Pons (tissue), 1 donor: ENCODE measurements around the gene MRPS31.

Experiments
- DNase-seq: peaks from one replicate; pipeline ENCODE4 v3.0.0-alpha.2; 2016; ENCODE audit warnings: low spot score

MRPS31 gene

DNA sequence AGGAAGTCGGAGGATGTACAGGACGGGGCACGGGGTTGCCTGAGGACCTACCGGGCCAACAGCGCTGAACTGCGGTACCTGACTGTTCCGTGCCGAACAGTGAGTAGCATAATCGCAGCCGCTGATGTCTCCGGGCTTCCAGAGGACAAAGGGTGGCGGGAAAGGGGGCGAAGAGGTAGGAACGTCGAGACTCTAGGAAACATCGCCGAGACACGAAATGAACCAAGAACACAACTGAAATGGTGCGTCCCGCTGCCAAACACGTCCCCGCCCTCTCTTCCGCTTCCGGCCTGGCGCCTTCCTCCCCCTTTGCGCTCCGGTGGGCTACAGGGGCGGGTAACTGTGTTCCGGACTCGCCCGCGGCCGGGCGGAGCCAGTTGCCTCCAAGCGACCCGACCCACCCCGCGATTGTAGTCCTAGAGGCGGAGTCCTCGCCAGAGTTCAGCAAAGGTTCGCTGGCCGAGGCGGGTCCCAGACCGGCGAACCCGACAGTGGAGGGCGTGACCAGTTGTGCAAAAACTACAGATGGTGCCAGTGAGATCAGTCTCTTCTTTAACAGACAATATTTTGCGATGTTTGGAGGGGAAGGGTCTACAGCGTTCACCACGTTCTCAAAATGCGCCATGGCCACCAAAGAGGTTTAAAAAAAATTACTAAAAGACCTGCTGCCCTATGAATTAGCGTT lies at the start of gene MRPS31:
Gene MRPS31, minus strand, starts transcription at position 257 of the 685 bp plus-strand sequence. Its CDS starts 54 bp downstream, at position 203.
- peak; percentile 92 for DNase-seq

DNA sequence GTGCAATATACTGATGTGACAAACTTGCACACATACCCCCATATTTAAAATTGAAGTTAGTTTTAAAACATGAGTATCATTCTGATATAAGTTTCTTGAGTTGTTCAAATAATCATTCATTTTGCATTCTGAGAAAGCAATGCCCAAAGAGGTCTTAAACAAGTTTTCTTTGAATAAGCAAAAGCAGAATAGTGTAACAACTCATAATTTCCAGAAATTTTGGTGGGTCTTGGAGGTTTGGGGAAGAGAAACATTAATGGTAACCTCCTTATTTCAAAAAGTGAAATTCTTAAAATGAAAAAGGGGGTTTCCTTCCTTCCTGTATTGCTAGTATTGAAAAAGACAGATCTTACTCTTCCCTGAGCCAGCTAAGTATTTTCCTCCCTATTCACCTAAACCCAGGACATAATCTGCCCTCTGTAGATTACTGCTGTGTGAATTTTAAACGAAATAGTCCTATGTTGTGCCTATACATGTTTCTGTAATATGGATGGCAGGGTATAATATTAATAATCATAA lies 48.9 kb upstream of the MRPS31 start:
- no peak for DNase-seq

DNA sequence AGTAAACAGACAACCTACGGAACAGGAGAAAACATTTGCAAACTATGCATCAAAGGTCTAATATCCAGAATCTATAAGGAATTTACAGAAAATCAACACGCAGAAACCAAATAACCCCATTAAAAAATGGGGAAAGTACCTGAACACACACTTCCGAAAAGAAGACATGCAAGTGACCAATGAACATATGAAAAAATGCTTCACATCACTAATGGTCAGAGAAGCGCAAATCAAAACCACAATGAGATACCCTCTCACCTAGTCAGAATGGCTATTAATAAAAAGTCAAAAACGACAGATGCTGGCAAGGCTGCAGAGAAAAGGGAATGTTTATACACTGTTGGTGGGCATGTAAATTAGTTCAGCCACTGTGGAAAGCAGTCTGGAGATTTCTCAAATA lies 47.9 kb upstream of the MRPS31 start:
- DNase-seq = no peak

DNA sequence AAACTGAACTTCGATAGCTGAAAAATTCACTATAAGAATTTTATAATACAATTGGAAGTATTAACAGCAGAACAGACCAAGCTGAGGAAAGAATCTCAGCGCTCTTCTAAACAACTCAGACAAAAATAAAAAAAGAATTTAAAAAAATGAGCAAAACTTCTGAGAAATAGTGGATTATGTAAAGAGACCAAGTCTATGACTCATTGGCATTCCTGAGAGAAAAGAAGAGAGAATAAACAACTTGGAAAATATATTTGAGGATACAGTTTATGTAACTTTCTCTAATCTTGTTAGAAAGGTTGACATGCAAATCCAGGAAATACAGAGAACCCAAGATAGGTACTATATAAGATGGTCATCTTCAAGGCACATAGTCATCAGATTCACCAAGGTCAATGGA lies 43.8 kb upstream of the MRPS31 start:
- no peak for DNase-seq

DNA sequence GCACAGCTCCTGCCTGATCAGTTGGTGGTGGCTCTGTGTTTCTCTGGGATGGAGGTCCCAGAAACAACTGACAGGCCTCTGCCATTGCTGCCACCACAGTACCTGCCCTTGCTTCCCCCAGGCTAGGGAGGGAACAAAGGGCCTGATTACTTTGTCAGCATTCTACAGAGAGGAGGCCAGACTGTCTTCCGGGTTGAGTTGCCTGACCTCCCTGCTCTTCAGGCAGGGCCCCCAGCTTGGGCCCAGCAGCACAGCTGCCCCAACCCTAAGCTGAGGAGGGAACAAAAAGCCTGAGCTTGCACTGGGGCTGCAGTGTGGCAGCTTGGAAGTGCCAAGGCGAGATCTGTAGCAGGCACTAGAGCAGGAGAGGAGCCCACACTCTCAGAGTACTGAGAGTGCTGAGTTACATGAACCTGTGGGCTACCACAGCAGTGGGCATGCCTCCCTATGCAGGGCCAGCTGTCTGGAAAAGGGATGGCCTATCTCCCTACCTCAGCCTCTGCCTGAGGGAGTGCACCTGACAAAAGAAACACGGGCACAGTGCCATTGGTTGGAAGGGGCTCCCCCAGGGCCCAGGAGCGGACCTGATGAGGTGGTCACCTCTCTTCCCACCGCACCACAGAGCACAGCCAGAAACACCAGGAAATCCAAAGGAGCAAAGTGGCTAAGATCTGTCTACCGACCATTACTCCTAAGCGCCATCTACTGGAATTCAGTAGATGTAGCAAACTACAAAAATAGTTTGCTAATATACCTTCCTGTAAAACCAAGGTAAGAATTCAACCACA lies 42.9 kb upstream of the MRPS31 start:
- DNase-seq = no peak

DNA sequence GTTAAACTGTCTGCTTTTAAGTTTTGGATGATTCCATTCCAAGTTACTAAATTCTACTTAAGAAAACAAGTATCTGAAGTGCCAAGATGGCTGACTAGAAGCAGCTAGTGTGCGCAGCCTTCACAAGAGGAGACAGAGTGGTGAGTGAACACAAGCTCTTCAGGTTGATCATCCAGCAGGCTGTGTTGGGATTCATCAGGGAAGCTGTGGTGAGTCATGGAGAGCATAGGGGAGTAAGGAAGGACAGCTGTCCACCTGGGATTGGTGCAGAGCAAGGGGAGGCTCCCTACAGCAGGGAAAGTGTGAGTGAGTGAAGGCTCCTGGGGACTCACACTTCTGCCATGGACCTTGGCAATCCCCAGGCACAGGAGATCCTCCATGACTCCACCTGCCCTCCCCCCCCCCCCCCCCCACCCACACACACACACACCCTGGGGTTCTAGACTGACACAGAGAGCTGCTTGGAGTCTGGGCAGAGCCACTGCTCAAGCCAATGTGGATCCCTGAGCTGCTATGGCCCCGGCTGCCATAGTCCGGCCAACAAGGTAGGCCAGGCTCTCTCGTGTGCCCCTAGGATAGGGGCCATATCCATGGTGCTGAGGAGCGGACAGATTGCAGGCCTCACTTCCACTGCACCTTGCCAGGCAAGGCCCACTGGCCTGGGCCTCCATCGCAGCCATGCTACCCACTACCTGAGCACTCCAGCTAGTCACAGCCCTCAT lies 41.9 kb upstream of the MRPS31 start:
- no peak for DNase-seq

DNA sequence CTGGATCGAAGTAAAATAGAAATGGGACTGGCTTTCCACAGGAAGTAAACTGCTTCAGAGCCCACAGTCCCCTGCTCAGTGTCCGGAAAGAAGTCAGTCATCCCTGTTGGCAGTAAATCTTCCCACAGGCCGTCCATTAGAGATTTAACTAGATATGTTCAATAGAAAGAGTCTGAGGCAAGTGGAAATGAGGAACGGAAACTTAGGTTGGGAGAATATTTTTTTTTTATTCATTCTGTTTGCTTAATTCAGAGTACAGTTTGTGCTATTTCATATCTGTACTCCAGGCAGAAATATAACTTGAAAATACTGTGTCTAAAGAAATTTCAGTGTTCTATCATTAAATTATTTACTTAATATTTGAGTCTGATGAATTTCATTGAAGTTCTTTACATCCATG lies 41.1 kb upstream of the MRPS31 start:
- no peak for DNase-seq

DNA sequence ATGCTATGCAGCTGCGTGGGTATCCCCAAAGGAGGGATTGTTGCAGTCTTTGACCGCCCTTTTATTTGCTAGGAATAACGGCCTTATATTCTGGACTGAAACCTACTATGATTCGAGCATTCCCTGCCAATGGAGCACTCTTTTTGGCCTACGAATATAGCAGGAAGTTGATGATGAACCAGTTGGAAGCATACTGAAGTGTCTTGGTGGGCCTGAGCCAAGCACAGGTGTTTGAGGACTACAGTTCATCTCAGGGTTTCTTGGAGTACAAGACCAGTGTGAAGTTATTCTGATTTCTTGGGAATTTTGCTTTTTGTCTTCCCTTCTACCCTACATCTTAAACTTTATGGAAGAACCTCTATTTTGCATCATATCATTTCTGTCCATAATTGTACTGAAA lies 38.5 kb upstream of the MRPS31 start:
- DNase-seq = no peak

DNA sequence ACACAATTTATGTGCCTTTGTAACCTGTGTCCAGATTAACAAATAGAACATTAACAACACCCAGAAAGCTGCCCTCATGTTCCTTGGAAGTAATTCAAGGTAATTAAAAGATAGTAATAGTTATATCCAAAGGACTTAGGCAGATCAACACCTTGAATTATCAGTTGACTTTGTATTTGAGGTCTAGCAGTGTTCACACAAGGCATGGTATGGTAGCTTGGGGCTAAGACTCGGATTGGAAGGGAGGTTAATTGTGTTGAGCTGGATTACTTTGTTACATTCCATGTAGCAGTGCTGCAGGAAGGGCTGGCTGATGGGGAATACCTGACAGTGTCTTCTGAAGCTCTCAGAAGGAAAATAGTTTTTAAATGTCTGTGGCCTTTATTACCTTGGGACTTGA lies 35.3 kb upstream of the MRPS31 start:
- no peak for DNase-seq

DNA sequence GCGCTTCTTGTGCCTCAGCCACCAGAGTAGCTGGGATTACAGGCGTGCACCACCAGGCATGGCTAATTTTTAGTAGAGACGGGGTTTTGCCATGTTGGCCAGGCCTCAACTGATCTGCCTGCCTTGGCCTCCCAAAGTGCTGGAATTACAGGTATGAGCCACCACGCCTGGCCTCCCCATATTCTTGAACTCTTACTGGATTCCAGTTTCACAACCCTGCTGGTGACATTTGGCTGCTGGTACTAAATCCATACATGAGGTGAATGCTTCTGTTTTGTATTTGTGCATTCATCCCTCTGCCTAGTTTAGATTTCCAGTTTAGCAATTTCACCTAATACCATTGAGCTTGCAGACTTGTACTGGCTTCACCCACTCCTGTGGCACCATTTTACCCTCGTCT lies 32.3 kb upstream of the MRPS31 start:
- no peak for DNase-seq

DNA sequence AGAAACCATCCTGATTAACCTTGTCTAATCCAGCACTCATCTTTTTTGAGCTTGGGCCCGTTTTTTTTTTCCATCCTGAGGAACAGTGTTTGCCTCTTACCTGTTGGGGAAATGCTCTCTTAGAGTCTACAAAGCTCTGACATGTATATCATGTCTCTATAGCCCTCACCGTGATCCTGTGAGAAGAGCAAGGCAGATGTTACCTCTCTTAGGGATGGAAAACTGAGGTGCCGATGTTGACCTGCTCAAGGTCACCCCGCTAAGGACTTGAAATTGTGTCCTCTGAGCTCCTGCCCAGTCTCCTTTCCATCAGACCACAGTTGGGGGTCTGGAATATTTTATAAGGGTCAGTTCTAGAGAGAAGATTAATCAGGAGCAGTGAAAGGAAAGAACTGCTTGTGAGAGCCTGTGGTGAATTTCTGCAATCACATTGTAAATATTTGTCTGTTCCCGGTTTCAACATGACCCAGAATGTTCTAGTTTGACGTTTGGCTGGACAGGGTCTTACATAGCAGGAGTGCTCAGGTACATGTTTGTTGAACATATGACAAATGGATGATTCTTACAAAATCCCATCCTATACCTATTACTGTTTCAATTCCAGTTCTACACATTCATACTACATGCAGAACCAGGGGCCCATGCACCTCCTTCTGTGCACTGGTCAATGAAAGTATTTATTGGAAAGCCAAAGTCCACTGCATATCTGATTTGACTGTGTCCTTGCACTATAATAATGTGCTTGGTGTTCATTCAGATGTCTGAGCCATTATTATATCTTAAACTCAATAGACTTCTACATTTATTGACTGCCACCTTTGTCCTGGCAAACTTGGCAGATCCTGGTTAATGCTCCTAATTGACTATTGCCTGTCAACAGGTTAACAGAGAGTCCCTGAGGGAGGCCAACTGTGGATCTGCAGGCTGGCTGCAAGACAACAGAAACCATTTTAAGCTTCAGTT lies 30.5 kb upstream of the MRPS31 start:
- no peak for DNase-seq

DNA sequence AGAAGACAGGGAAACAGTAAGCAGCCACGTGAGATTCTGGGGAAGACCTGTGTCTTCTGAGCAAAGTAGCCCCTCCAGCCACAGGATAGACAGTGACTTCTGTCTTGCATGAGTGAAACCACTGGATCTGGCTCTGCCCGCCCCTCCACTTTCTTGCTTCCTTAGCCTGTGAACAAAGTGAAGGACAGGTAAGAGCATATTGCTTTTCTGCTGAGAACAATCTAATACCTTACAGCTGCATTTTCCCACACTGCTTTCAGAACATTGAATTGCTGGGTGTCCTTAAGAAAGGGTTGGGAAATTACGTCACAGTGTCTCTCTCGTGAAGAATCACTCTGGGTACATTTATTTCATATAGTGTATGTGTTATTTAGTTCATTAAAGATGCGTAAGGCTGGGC lies 29.6 kb upstream of the MRPS31 start:
- no peak for DNase-seq

DNA sequence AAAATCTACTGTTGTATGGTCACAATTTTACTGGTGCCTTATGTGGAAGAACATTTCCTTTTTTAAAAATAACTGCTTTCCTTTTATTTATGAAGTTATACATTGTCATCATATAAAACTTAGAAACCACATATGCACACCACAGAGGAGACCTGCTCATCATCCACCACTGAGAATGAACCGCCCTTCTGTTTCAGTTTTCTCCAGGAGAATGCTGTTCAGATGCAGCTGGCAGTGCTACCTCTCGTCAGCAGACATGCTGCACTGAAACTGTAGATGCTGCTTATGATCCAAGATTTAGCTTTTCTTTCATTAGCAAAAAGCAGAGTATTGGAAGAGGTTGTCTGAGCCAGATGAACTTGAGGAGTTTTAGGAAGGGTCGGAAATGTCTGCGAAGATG lies 28.5 kb upstream of the MRPS31 start:
- DNase-seq = no peak

DNA sequence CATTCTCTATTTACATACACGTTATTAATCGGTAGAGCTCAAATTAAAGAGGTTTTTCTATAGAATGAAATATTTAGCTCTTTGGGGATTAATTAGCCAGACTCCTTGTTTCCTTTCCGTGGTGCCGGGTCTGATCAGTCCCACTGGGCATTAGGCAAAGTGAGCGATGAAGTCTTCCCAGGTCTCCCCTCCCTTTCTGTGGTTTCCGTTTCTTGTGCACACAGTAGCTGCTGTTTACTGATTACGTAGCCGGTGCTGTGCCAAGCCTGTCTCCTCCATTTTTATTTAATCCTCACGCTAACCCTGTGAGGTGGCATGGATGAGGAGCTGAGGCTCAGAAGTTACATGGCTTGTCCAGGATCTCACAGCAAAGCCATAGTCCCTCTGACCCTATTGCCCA lies 27.4 kb upstream of the MRPS31 start:
- DNase-seq = no peak

DNA sequence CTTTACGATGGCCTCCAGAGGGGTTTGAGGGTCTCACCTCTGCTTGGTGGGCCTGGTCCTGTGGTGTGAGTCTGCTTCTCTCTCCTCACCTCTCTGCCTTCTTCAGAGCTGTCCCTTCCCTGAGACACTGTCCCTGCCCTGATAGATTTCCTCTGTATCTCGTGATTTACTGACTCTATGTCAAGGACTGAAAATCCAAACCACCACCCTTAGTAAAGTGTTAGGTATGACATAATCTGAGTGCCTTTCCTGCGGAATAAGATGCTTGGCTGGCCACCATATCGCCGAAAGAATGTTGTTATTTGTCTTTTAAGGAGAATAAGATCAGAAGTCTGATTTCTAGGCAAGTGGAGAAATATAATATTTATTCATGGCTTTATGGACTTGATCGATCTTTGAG lies 25.7 kb upstream of the MRPS31 start:
- DNase-seq = no peak

DNA sequence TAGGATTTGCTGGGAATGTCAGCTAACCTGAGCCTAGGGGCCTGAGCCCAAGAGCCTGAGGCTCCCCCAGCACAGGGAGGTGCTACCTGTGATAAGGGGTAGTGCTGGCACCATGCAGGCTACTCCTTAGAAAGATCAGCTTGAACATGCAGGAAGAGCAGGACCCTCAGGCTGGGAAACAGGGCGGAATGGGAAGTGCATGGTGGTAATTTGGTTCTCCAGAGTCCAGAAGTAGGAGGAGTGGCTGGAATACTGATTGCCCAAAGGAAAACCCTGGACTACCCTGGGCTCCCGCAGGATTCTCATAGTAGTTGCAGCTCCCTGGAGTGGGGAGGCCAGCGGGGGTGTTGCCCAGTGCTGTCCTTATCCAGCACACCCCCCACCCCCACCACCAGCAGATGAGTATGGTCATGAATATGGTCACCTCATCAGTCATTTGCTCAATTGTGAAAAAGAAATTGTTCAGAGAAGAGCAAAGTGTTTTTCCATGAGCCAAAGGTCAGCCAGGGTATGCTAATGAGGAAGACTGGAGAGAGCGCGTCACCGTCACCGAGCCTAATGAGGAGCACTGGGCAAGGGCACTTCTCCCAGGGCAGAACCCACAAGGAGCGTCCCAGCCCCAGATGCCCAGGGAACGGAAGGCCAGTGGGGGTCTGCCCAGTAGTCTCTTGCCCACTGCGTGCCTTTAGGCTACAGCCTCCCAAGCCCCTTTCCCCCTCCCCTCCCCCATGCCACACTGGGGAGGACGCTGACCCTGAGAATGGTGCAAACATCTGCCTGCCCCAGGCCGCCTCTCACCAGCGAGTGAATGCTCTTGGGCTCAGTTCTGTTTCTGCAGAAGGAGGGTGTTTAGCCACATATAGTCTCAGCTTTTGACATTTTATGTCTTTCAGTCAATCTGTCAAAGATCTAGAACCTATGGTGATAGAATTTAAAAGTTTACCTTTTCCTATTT lies 23.7 kb upstream of the MRPS31 start:
- no peak for DNase-seq

DNA sequence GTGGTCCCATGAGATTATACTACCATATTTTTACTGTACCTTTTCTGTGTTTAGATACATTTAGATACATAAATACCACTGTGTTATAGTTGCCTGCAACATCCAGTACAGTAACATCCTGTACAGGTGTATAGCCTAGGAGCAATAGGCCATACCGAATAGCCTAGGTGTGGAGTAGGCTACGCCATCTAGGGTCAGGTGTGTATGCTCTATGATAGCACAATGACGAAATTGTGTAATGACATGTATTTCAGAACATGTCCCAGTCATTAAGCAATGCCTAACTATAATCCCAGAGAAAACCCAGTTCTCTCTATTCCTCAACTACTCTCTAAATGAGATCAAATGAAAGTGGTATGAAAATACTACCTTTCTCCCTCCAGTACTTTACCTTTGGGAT lies 22.3 kb upstream of the MRPS31 start:
- no peak for DNase-seq

DNA sequence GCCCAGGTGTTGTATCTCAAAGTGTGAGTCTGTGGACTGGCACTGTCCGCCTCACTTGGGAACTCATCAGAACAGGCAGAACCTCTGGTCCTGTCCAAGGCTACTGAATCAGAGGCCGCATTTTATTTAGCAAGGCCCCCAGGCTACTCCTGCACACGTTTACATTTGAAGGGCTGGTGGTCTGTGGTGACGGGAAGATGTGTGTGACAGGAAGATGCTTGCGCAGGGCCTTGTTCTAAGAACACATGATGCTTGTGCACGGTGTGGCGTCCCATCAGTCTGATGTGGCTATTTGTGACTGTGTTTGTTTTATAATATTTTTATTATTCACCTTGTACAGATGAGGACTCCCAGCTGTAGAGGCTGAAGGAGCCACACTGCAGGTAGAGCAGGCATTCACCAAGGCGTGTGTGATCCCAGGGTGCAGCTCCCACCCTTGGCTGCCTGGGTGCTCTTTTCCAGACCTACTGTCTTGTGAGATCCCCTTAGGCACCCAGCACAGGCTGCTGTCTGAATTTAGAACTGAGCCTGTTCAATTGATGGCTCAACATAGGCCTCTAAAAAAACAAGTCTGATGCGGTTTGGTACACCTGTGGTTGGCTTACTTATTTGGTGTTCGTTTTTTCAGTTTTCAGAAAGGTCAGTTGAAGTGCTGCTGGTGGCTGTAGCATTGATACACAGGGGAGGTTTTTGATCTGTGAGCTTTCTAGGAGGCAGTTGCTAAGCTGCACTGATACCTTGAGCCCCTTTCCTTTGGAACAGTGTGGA lies 21.5 kb upstream of the MRPS31 start:
- no peak for DNase-seq

DNA sequence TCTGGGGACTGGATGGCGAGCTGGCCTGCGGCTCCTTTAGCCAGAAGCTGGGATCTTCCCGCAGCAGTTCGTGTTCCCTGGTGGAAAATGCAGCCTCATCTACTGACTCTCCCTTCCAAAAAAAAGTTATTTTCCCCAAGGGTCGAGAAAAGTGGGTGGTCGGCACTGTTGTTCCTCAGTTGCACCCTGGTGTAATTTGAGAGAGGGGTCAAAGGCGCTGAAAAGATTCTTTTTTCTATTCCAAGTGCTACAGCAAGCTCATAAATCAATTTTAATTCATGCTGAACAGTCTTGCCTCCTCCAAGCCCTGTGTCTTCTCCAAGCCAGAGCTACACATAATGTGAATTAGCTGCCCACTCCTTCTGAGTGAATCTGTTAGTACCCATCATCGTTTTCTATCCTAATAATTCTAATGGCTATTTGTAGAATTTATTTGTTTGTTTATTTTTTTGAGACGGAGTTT lies 19.2 kb upstream of the MRPS31 start:
- no peak for DNase-seq
